Measurements from ENCODE around the gene STMN3.

Gene STMN3

GRCh38 chr20:63701051-63701328 lies 47.8 kb upstream of the STMN3 start:
- H3K27me3 ChIP-seq (ENCODE audit: insufficient read depth, poor library complexity, severe bottlenecking): no peaks in the 10 kb centered on the region
- no peak overlapping the region for H3K4me3 ChIP-seq (replicated peaks; ENCODE audit: insufficient read depth, low read length)
- no peak for TF ChIP-seq REST (IDR thresholded peaks at IDR 0.05; ENCODE audit: insufficient replicate concordance, low read depth)
- TF ChIP-seq POLR2AphosphoS5 (IDR thresholded peaks at IDR 0.05; ENCODE audit: low read depth): no peak
- TF ChIP-seq CTCF (IDR thresholded peaks at IDR 0.05; ENCODE audit: insufficient read depth, low read length): no peak
- TF ChIP-seq GABPA (IDR thresholded peaks at IDR 0.05; ENCODE audit: low read depth): no peak
- TF ChIP-seq SPI1 (IDR thresholded peaks at IDR 0.05; ENCODE audit: borderline replicate concordance, low read depth): no peak
- DNase-seq (ENCODE audit: low read depth in 1 of 2, low spot score in 1 of 2): no peak
- no peak overlapping the region for H3K27ac ChIP-seq (replicated peaks)

- no peak for DNase-seq (ENCODE audit: low read depth in 1 of 2, low spot score in 1 of 2)
- TF ChIP-seq REST (IDR thresholded peaks at IDR 0.05; ENCODE audit: insufficient replicate concordance, low read depth) (no peak), GABPA (IDR thresholded peaks at IDR 0.05; ENCODE audit: low read depth) (no peak), CTCF (IDR thresholded peaks at IDR 0.05; ENCODE audit: insufficient read depth, low read length) (no peak), SPI1 (IDR thresholded peaks at IDR 0.05; ENCODE audit: borderline replicate concordance, low read depth) (no peak), POLR2AphosphoS5 (IDR thresholded peaks at IDR 0.05; ENCODE audit: low read depth) (no peak; the same call in 1 of the 2 replicates)
These were observed 47.2 kb upstream of the STMN3 start for GRCh38 chr20:63700199-63701050.

GRCh38 chr20:63699466-63700198 lies 46.4 kb upstream of the STMN3 start:
- Histone ChIP-seq H3K4me3 (replicated peaks; ENCODE audit: insufficient read depth, low read length) (no peak overlapping the region), H3K27me3 (ENCODE audit: insufficient read depth, poor library complexity, severe bottlenecking) (no peaks in the 10 kb centered on the region), H3K27ac (replicated peaks) (no peak overlapping the region)
- no peak for TF ChIP-seq SPI1 (IDR thresholded peaks at IDR 0.05; ENCODE audit: borderline replicate concordance, low read depth)
- no peak for TF ChIP-seq REST (IDR thresholded peaks at IDR 0.05; ENCODE audit: insufficient replicate concordance, low read depth)
- no peak for TF ChIP-seq GABPA (IDR thresholded peaks at IDR 0.05; ENCODE audit: low read depth)
- TF ChIP-seq POLR2AphosphoS5 (IDR thresholded peaks at IDR 0.05; ENCODE audit: low read depth): no peak
- TF ChIP-seq CTCF (IDR thresholded peaks at IDR 0.05; ENCODE audit: insufficient read depth, low read length): no peak
- DNase-seq (ENCODE audit: low read depth in 1 of 2, low spot score in 1 of 2): no peak

More at GRCh38 chr20:63700199-63701050, 47.2 kb upstream of the STMN3 start:
- H3K27ac ChIP-seq (replicated peaks): no peak overlapping the region
- H3K27me3 ChIP-seq (ENCODE audit: insufficient read depth, poor library complexity, severe bottlenecking): no peaks in the 10 kb centered on the region
- H3K4me3 ChIP-seq (replicated peaks; ENCODE audit: insufficient read depth, low read length): no peak overlapping the region
